ENCODE data around the gene UIMC1. TPM values are rescaled to one million over a fixed set of nuclear protein-coding genes. Genes with fewer than 3 reads are reported as not detected.
A peak's percentile ranks its signal among the peaks of the same experiment; 100 is the strongest.

Gene UIMC1
- total and polyA plus RNA-seq, 8 donors: 11.6 to 81.7 (median 33.2) TPM

GRCh38 chr5:176965633-176966032 lies 40.9 kb downstream of the UIMC1 start:
- intact Hi-C loops (cut with DNase I; ENCODE audit: low total_unique reads): no loop called here
- Histone ChIP-seq H3K27ac (no peak overlapping the region), H3K9me3 (no peaks in the 10 kb centered on the region), H3K4me1 (peaks cover 0 to 11% (median 0%) of the 10 kb centered on the region in 4 donors), H3K27me3 (no peaks in the 10 kb centered on the region), H3K36me3 (peaks cover 16 to 46% (median 35%) of the 10 kb centered on the region in 4 donors), H3K4me3 (no peak overlapping the region)
- no peak for TF ChIP-seq EP300 (IDR thresholded peaks at IDR 0.05)
- TF ChIP-seq CTCF (IDR thresholded peaks at IDR 0.05): no peak
- TF ChIP-seq POLR2A (IDR thresholded peaks at IDR 0.05): no peak
- no peak for TF ChIP-seq POLR2AphosphoS5 (IDR thresholded peaks at IDR 0.05)
- 41 to 73% (median 59%) methylated on average over 1 of the region's 1 CpG for WGBS, 5 donors
- peak in 1 of 2 donors; percentile 30 for DNase-seq

- H3K27me3 ChIP-seq: no peaks in the 10 kb centered on the region
- H3K27ac ChIP-seq: no peak overlapping the region
- WGBS, 5 donors: 62 to 79% (median 67%) methylated on average over 3 of the region's 3 CpGs
- H3K36me3 ChIP-seq: peaks cover 0 to 41% (median 36%) of the 10 kb centered on the region in 4 donors
- TF ChIP-seq CTCF (IDR thresholded peaks at IDR 0.05): peak in 5 of 7 experiments; percentile 3 to 33 (median 18)
- TF ChIP-seq POLR2A (IDR thresholded peaks at IDR 0.05): no peak
- no peaks in the 10 kb centered on the region for H3K9me3 ChIP-seq
- H3K4me3 ChIP-seq: no peak overlapping the region
- intact Hi-C loops (cut with DNase I; ENCODE audit: low total_unique reads): no loop called here
- H3K4me1 ChIP-seq: no peaks in the 10 kb centered on the region
- DNase-seq: peak in 1 of 2 donors; percentile 62
Measured at GRCh38 chr5:176959051-176959450, 47.5 kb downstream of the UIMC1 start.

DNA sequence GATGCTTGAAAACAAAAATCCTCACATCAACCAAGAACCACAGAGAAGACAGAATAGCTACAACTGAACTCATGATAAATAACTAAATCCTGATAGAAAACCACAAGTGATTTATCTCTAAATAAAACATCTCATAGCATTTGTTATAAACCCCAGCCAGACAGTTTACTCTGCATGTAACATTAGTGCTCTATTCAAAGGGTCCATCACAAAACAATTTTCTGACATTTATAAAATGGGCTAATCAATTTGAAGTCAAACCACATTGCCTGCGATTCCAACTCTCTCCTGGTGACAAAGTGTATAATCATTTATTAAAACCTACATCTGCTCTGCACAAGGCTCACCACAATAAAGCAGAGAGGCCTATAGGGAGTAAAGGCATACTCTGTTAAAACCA lies 49.8 kb downstream of the UIMC1 start:
- H3K4me1 ChIP-seq: no peaks in the 10 kb centered on the region
- DNase-seq: no peak
- TF ChIP-seq EP300 (IDR thresholded peaks at IDR 0.05) (no peak), POLR2A (IDR thresholded peaks at IDR 0.05) (no peak), CTCF (IDR thresholded peaks at IDR 0.05) (no peak), POLR2AphosphoS5 (IDR thresholded peaks at IDR 0.05) (no peak)
- no peaks in the 10 kb centered on the region for H3K9me3 ChIP-seq
- H3K27ac ChIP-seq: no peak overlapping the region
- intact Hi-C loops (cut with DNase I; ENCODE audit: low total_unique reads): no loop called here
- peaks cover 0 to 63% (median 53%) of the 10 kb centered on the region in 4 donors for H3K36me3 ChIP-seq
- H3K4me3 ChIP-seq: no peak overlapping the region
- 76 to 86% (median 83%) methylated on average over 1 of the region's 1 CpG for WGBS, 5 donors
- no peaks in the 10 kb centered on the region for H3K27me3 ChIP-seq

GRCh38 chr5:176955895-176956294 lies 50.7 kb downstream of the UIMC1 start:
- Histone ChIP-seq H3K27ac (no peak overlapping the region), H3K4me3 (no peak overlapping the region), H3K27me3 (no peaks in the 10 kb centered on the region), H3K4me1 (no peaks in the 10 kb centered on the region), H3K36me3 (peaks cover 5 to 71% (median 61%) of the 10 kb centered on the region in 4 donors), H3K9me3 (no peaks in the 10 kb centered on the region)
- no peak for TF ChIP-seq EP300 (IDR thresholded peaks at IDR 0.05)
- no peak for TF ChIP-seq POLR2A (IDR thresholded peaks at IDR 0.05)
- no peak for TF ChIP-seq POLR2AphosphoS5 (IDR thresholded peaks at IDR 0.05)
- TF ChIP-seq CTCF (IDR thresholded peaks at IDR 0.05): no peak
- intact Hi-C loops (cut with DNase I; ENCODE audit: low total_unique reads): no loop called here
- no peak for DNase-seq

Data from stomach (tissue), 9 donors.